Fibroblast of skin of back (primary cell): ENCODE results near the gene STX7. TPM values are rescaled to one million over a fixed set of nuclear protein-coding genes. Genes with fewer than 3 reads are reported as not detected.
"Not testable (repeated sequence)": the region's sequence is repeated elsewhere in the genome, so short reads cannot be mapped to it uniquely, and the experiment has no call there.

Source experiments
- DNase-seq: peaks from one replicate; pipeline ENCODE4 v3.0.0-alpha.2; 2013
- polyA plus RNA-seq, 2 experiments: library from polyadenylated mRNA; unstranded; fragments of 120-200 nt; gene quantifications; one replicate each; pipeline ENCODE4 v1.2.1, GENCODE V29; 2013; ENCODE audit not compliant: insufficient read length in 2 of 2

The STX7 gene, protein sequence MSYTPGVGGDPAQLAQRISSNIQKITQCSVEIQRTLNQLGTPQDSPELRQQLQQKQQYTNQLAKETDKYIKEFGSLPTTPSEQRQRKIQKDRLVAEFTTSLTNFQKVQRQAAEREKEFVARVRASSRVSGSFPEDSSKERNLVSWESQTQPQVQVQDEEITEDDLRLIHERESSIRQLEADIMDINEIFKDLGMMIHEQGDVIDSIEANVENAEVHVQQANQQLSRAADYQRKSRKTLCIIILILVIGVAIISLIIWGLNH
- 40.3 TPM for polyA plus RNA-seq (2013, experiment 1 of 2; ENCODE audit: insufficient read length)
- 58.5 TPM for polyA plus RNA-seq (2013, experiment 2 of 2; ENCODE audit: insufficient read length)

DNA sequence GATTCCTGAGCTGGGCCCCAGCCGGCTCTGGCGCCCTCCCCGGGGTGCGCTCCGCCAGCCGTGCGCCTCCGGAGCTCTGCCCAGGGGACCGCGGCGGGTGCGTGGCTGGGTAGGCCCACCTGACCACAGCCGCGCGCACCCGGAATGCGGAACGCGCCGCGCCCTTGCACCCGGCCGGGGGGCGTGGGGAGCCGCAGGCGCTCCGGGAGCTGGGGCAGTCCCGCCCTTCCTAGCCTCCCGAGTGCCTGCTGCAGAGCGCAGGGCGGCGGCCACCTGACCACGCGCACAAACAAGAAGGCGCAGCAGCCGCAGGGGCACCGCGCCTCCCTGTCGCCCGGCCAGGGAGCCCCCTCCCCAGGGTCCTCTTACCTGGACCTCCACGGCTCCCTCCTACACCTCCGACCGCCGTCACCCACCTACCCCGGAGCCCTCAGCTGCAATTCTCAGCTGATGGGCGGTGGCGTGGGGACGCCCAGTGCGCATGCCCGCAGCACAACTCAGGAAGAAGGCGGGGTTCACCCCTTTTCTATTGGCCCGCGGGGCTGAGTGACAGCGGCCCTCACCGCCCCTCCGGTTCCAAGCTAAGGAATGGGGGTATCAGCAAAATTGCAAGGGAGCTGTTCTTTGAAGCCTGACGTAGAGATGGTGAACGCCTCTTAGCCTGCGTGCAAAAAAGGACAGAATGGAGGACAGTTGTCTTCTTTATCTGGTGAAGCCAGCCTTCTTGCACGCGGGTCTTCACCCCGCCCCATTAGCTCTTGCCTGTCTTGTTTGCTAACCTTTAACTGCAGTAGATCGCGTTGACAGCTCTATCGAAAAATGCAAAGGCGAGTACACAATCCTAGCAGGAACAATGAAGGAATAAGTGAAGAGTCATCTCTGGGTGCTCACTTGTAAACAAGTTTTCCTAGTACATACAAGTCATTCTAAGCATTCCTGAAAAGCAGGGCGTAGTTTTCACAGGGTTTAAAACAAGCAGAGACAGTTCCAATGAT is at the start of gene STX7:
STX7 (minus strand) TSS at position 479 of the 995 bp plus-strand sequence. CDS start 9,586 bp downstream, outside the sequence.
- peak; percentile 88 for DNase-seq

DNA sequence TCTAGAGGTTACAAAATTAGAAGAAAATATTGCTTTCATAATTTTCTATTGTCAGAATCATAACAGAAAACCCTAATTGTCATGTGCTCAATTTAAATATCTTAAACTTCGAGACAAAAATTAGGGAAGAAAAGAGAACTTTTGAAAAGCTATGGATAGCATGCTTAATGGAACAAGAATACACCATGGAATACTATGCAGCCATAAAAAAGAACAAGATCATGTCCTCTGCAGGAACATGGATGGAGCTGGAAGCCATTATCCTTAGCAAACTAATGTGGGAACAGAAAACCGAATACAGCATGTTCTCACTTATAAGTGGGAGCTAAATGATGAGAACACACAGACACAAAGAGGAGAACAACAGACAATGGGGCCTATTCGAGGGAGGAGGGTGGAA is 47.2 kb upstream of the STX7 start:
- not testable (repeated sequence) for DNase-seq

DNA sequence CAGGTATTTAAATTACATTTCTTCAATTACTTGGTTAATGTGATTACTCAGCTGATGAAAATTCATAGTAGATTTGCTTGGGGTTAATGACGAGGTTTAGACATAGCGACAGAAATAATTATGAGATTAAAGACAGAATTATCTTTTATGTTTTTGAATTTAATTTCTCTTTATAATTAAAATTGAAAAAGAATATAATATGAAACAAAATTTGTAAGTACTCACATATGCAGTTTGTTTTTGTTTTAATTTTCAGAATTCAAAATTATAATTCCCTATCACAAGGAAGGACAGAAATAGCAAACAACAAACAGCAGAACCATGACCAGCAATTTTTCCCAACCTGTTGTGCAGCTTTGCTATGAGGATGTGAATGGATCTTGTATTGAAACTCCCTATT is 39.5 kb upstream of the STX7 start, which contains the start of gene TAAR8:
TAAR8 (plus strand) TSS at position 301 of the 400 bp plus-strand sequence; CDS start at position 322, 21 bp downstream.
- no peak for DNase-seq

GRCh38 chr6:132551214-132551613 is 38.3 kb upstream of the STX7 start:
- DNase-seq = no peak

- no peak for DNase-seq
Observed at GRCh38 chr6:132548746-132549463, 36.0 kb upstream of the STX7 start.

DNA sequence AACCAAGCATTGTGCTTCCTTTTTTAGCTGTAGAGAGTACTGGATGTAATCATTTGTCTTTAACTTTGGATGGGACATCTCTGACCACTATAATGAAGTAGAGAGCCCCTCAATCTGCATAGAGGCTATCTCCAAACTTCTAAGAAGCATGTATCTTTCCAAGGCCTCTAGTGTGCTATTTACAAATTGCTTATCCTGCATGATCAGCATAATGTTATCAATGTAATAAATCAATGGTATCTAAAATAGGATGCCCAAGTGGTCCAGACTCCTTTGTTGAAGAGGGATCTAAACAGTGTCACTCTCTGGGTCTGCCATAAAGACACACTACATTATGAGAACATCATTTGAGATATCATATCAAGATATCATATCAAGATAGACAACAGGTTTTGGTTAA is 31.9 kb upstream of the STX7 start:
- no peak for DNase-seq

DNA sequence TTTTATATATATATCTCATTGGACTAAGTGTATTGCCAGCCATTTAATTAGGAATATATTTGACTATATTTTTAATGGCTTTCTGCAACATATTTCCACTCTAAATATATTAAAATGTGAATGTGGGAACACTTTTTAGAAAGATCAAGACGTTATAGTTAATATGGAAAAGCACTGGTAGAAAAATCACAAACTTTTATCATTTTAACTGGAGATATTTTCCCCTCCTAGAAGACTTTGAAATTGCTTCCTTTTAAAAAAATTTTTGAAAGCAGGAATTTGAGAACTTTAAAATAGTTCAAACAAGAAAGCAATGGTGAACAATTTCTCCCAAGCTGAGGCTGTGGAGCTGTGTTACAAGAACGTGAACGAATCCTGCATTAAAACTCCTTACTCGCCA is 25.1 kb upstream of the STX7 start, which contains the start of gene TAAR9:
TAAR9 (plus strand) TSS at position 301 of the 400 bp plus-strand sequence; CDS start at position 314, 13 bp downstream.
- no peak for DNase-seq

- DNase-seq = no peak
Observed at GRCh38 chr6:132537145-132537544, 24.2 kb upstream of the STX7 start.

DNA sequence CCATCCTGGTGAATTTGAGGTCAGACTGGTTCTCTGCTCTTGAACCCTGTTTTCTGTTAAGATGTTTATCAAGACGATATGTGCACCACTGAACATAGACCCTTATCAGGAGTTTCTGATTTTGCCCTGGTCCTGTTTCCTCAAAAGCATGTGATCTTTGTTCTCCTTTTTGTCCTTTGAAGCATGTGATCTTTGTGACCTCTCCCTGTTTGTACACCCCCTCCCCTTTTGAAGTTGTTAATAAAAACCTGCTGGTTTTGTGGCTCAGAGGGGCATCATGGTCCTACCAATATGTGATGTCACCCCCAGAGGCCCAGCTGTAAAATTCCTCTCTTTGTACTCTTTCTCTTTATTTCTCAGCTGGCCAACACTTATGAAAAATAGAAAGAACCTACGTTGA is 21.6 kb upstream of the STX7 start:
- DNase-seq = not testable (repeated sequence)

DNA sequence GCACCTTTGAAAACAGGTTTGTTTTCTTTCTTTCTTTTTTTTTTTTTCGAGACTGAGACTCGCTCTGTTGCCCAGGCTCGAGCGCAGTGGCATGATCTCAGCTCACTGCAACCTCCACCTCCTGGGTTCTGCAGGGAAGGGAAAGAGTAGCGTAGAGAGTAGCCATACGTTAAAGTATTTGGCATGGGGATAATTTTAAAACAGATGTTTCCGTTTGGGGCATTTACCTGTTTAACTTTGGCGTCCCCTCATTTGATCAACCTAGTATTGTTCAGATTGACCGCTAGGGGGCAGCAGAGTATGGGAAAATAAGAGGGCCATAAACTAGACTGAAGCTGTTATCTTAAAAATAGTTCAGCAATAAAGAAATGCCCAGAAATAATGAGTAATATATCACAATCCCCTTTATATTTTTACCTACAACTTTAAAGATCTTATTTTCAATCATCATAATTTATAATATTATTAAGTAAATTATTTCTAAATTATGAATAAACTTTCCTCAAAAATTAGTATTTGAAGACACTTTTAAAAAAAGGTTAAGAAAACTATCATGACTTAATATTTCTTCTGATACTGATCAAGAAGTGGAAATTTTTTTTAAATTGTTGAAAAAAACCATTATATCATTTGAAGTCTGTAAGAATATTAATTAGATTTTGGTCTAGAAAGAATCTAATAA is 17.5 kb upstream of the STX7 start:
- DNase-seq = peak; percentile 56

DNA sequence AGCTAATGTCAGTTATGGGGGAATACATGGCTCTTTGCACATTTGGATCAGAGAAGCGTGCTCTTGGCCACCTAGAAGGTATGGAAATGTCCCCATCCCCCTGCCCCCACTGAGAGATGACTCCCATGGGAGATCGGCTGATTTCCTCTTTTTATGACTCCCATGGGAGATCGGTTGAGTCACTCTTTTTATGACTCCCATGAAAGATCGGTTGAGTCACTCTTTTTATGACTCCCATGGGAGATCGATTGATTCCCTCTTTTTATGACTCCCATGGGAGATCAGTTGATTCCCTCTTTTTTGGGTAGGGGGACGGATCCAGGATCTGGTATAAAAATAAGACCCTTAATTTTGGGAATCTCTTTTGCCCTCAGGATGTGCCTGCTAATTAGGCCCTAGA is 14.9 kb upstream of the STX7 start:
- peak; percentile 17 for DNase-seq

GRCh38 chr6:132526461-132526860 is 13.5 kb upstream of the STX7 start:
- no peak for DNase-seq

DNA sequence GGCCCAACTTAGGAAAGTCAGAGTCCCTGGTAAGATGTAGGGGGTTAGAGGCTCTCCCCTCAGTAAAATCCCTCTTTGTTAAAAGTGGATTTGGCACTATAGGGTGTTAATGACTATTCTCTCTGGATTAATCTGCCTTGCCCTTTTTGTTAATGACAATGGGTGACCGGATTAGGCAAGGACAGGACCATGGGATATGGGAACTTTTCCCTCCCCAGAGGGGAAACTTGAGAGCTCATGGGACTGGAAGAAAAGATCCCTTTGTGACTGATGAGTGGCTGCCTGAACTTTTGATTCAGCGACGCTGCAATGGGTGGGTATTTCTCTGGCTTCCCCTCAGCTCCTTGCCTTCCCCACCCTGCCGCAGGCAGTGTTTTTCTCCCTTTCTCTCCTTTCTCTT is 12.9 kb upstream of the STX7 start:
- no peak for DNase-seq

GRCh38 chr6:132524646-132525045 is 11.7 kb upstream of the STX7 start:
- DNase-seq = no peak

DNA sequence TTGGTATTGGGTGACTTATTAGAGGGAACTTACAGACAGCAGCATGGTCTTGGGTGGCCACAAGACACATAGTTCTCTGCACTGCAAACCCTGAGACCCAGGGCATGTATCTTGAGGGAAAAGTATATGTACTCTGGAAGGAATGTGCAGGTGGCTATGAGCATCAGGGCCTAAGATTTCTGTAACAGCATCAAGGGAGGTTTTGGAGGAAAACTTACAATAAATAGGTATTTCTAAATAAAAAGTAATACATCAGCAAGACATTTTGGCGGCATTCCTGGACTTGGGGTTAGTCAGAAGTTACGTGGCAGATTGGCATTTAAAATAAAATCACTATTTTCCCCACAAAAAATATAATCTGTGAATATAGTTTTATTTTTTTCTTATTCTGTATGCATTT is 8.0 kb upstream of the STX7 start:
- DNase-seq = peak; percentile 18

GRCh38 chr6:132515386-132515785 is 2.5 kb upstream of the STX7 start:
- no peak for DNase-seq

- peak; percentile 33 for DNase-seq
Observed at GRCh38 chr6:132513831-132514545, 1.1 kb upstream of the STX7 start.

DNA sequence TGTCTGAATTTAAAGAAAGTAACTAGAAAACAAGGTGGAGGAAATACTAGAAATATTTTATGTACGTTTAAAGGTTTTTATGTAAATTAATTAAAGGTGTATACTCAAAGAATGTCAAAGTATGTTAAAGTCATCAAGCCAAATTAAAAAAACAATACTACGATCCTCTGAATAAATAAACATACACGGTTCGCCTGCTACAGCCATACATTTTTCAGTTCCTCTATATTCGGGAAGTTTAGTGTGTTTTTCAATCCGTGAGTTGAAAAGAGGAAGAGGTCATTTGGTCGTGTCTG is 626 bp downstream of the STX7 start:
- DNase-seq = no peak

GRCh38 chr6:132511831-132512220 is 1.1 kb downstream of the STX7 start:
- no peak for DNase-seq

DNA sequence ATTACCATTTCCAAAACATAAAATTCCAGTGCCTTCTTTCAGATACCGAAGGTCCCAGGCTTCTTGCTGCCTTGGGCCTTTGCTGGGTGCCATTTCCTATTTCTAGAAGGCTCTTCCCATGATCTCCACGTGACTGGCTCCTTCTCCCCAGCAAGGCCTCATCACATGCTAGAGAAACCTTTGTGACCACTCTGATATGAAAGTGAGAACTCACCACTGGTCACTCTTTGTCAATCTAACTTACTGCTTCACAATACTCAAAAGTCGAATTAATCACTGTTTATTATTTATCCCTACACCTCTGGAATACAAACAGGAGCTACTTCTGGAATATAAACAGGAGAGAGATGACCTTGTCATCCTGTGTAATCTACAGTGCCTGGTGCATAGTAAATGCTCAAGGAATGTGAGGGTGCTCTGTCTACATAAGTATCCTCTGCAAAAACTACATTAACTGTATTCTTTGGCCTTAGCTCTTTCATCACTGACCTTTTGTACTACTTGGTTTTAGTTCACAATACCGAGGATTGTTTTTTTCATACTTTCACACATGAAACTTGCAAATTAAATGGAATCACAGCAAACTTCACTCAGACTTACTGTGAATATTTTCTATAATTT is 1.6 kb downstream of the STX7 start:
- no peak for DNase-seq
